HEK293 (cell line): ENCODE results near the gene AMER2.

Experiments used
- YY1 ChIP-seq: fragments of 450-650 bp; formaldehyde crosslinking; IDR thresholded peaks from 2 replicates; pipeline ENCODE4 v1.5.1; 2018; ENCODE audit warnings: missing biosample characterization, missing genetic modification characterization
- ZNF274 ChIP-seq, 2 experiments: fragments of 200-500 bp in 1 of 2; fragments of 450-650 bp in 1 of 2; sonication (Bioruptor generic) in 1 of 2; formaldehyde crosslinking in 1 of 2; IDR thresholded peaks; 2 replicates each; pipeline versions ENCODE4 v1.5.1 to v1.6.1; 2014 to 2016; ENCODE audit warnings: borderline replicate concordance in 1 of 2, inconsistent platforms in 1 of 2, low read length in 1 of 2, missing biosample characterization in 1 of 2, missing genetic modification characterization in 1 of 2
- ZNF37A ChIP-seq: fragments of 450-650 bp; IDR thresholded peaks from 2 replicates; pipeline ENCODE4 v1.5.1; 2018; ENCODE audit warnings: missing biosample characterization, missing genetic modification characterization
- ZNF391 ChIP-seq: fragments of 450-650 bp; formaldehyde crosslinking; IDR thresholded peaks from 2 replicates; pipeline ENCODE4 v1.5.1; 2016; ENCODE audit warnings: low read depth, missing biosample characterization, missing genetic modification characterization, borderline replicate concordance
- ZNF416 ChIP-seq: fragments of 450-650 bp; formaldehyde crosslinking; IDR thresholded peaks from 2 replicates; pipeline ENCODE4 v1.5.1; 2016; ENCODE audit warnings: missing biosample characterization, missing genetic modification characterization
- ZNF629 ChIP-seq: fragments of 450-650 bp; formaldehyde crosslinking; IDR thresholded peaks from 2 replicates; pipeline ENCODE4 v1.5.1; 2017; ENCODE audit warnings: missing biosample characterization, missing genetic modification characterization
- TF ChIP-seq, protein P1 (sequence below): fragments of 450-650 bp; formaldehyde crosslinking; IDR thresholded peaks from 2 replicates; pipeline ENCODE4 v1.5.1; 2016; ENCODE audit warnings: missing biosample characterization, missing genetic modification characterization

- TF ChIP-seq, protein P1, sequence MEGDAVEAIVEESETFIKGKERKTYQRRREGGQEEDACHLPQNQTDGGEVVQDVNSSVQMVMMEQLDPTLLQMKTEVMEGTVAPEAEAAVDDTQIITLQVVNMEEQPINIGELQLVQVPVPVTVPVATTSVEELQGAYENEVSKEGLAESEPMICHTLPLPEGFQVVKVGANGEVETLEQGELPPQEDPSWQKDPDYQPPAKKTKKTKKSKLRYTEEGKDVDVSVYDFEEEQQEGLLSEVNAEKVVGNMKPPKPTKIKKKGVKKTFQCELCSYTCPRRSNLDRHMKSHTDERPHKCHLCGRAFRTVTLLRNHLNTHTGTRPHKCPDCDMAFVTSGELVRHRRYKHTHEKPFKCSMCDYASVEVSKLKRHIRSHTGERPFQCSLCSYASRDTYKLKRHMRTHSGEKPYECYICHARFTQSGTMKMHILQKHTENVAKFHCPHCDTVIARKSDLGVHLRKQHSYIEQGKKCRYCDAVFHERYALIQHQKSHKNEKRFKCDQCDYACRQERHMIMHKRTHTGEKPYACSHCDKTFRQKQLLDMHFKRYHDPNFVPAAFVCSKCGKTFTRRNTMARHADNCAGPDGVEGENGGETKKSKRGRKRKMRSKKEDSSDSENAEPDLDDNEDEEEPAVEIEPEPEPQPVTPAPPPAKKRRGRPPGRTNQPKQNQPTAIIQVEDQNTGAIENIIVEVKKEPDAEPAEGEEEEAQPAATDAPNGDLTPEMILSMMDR = no peak
- no peak for TF ChIP-seq ZNF274 (IDR thresholded peaks at IDR 0.05; ENCODE audit: low read length)
- TF ChIP-seq ZNF274 (tag by site-specific recombination; IDR thresholded peaks at IDR 0.05; ENCODE audit: borderline replicate concordance) = no peak
- no peak for TF ChIP-seq ZNF37A (tag by site-specific recombination)
- no peak for TF ChIP-seq ZNF629 (tag by site-specific recombination)
- no peak for TF ChIP-seq YY1 (tag by site-specific recombination)
- no peak for TF ChIP-seq ZNF416 (tag by site-specific recombination)
- no peak for TF ChIP-seq ZNF391 (tag by site-specific recombination)
Observed at GRCh38 chr13:25192936-25193335, 20.8 kb upstream of the AMER2 start.
